ENCODE data around the gene SKIDA1. TPM values are rescaled to one million over a fixed set of nuclear protein-coding genes. Genes with fewer than 3 reads are reported as not detected.

Gene SKIDA1
- total and polyA plus RNA-seq, 12 donors: 0.64 to 3.5 (median 2.4) TPM

GRCh38 chr10:21533467-21534279 is 8.2 kb upstream of the SKIDA1 start, which contains the start of gene MLLT10:
Gene MLLT10, plus strand, starts transcription at chr10:21534232. Its CDS starts 413 bp downstream, at chr10:21534645.
- Histone ChIP-seq H3K4me3 (peak within 1 kb of the TSS; percentile 18 to 68 (median 64)), H3K27me3 (no peaks in the 10 kb centered on the region), H3K4me1 (replicated peaks in 1 of 2) (peaks cover 9 to 50% of the 10 kb centered on the region in 2 donors), H3K27ac (peak within 1 kb of the TSS; percentile 83 to 100 (median 96)), H3K9me3 (replicated peaks in 1 of 3) (no peaks in the 10 kb centered on the region), H3K36me3 (replicated peaks in 1 of 2) (peaks cover 0 to 9% of the 10 kb centered on the region in 2 donors)
- WGBS, 4 donors: 0 to 2% (median 1%) methylated on average over 12 to 74 of the region's 74 CpGs
- intact Hi-C loops (cut with DNase I): loop anchor here in 1 of 2 donors (10.0 kb wide), 1 partner anchor 191 kb away; no protein-coding TSS in a partner anchor
- TF ChIP-seq POLR2A (IDR thresholded peaks at IDR 0.05) (peak; percentile 59 to 91), CTCF (IDR thresholded peaks at IDR 0.05) (peak in 4 of 6 experiments; percentile 31 to 64 (median 50))
- peak; percentile 94 to 97 (median 96) for DNase-seq

- 13 to 23% (median 15%) methylated on average over 10 of the region's 10 CpGs for WGBS, 4 donors
These were observed 7.4 kb upstream of the SKIDA1 start for GRCh38 chr10:21532694-21533466.

GRCh38 chr10:21531164-21531563 is 5.7 kb upstream of the SKIDA1 start:
- no peaks in the 10 kb centered on the region for H3K36me3 ChIP-seq (replicated peaks in 1 of 2)
- no peaks in the 10 kb centered on the region for H3K27me3 ChIP-seq
- intact Hi-C loops (cut with DNase I): loop anchor here in 1 of 2 donors (10.0 kb wide), 1 partner anchor 194 kb away; no protein-coding TSS in a partner anchor
- peaks cover 9 to 43% of the 10 kb centered on the region in 2 donors for H3K4me1 ChIP-seq (replicated peaks in 1 of 2)
- H3K9me3 ChIP-seq (replicated peaks in 1 of 3): no peaks in the 10 kb centered on the region
- no peak for TF ChIP-seq CTCF (IDR thresholded peaks at IDR 0.05)
- no peak for TF ChIP-seq POLR2A (IDR thresholded peaks at IDR 0.05)
- WGBS, 4 donors: 76 to 88% (median 83%) methylated on average over 1 of the region's 1 CpG
- DNase-seq: no peak
- peak overlapping the region in 1 of 5 donors; percentile 96 for H3K27ac ChIP-seq
- H3K4me3 ChIP-seq: no peak overlapping the region

More at GRCh38 chr10:21532694-21533466, 7.4 kb upstream of the SKIDA1 start:
- Histone ChIP-seq H3K4me1 (replicated peaks in 1 of 2) (peaks cover 9 to 50% of the 10 kb centered on the region in 2 donors), H3K4me3 (peak overlapping the region in 2 of 4 donors; percentile 64 to 68), H3K27me3 (no peaks in the 10 kb centered on the region), H3K36me3 (replicated peaks in 1 of 2) (peaks cover 0 to 8% of the 10 kb centered on the region in 2 donors), H3K9me3 (replicated peaks in 1 of 3) (no peaks in the 10 kb centered on the region), H3K27ac (peak overlapping the region; percentile 83 to 100 (median 96))
- no peak for DNase-seq
- intact Hi-C loops (cut with DNase I): loop anchor here in 1 of 2 donors (10.0 kb wide), 1 partner anchor 192 kb away; no protein-coding TSS in a partner anchor
- no peak for TF ChIP-seq POLR2A (IDR thresholded peaks at IDR 0.05)
- TF ChIP-seq CTCF (IDR thresholded peaks at IDR 0.05): no peak

- Histone ChIP-seq H3K27me3 (no peaks in the 10 kb centered on the region), H3K9me3 (replicated peaks in 1 of 3) (no peaks in the 10 kb centered on the region), H3K36me3 (replicated peaks in 1 of 2) (no peaks in the 10 kb centered on the region), H3K4me3 (no peak overlapping the region), H3K4me1 (replicated peaks in 1 of 2) (peaks cover 9 to 38% of the 10 kb centered on the region in 2 donors), H3K27ac (peak overlapping the region in 1 of 5 donors; percentile 96)
- no peak for TF ChIP-seq POLR2A (IDR thresholded peaks at IDR 0.05)
- TF ChIP-seq CTCF (IDR thresholded peaks at IDR 0.05): no peak
- WGBS, 4 donors: 0 to 94% (median 46%) methylated on average over 1 of the region's 1 CpG
- DNase-seq: no peak
- intact Hi-C loops (cut with DNase I): loop anchor here in 1 of 2 donors (10.0 kb wide), 1 partner anchor 194 kb away; no protein-coding TSS in a partner anchor
These were observed 5.2 kb upstream of the SKIDA1 start for GRCh38 chr10:21530641-21531040.

Data from adrenal gland (tissue), 12 donors.